SK-N-SH treated with all-trans-retinoic acid at 6 μM for 48 hours (cell line): ENCODE data around the gene CPA2.

Experiments used
- ATAC-seq: fragments of 200-7000 bp; cut with Tn5 transposase; 3 replicates; pipeline ENCODE4 v1.9.1; 2020; ENCODE audit warnings: mild to moderate bottlenecking, moderate library complexity
- ARNTL ChIP-seq: fragments of 450-650 bp; formaldehyde crosslinking; IDR thresholded peaks from 2 replicates; pipeline ENCODE4 v1.5.0; 2020; ENCODE audit warnings: low read depth, mild to moderate bottlenecking, moderate library complexity, borderline replicate concordance
- BACH2 ChIP-seq: fragments of 250-450 bp; sonication (Bioruptor Pico); IDR thresholded peaks from 2 replicates; pipeline ENCODE4 v1.9.0; 2021; ENCODE audit warnings: mild to moderate bottlenecking, borderline replicate concordance
- CREB5 ChIP-seq: fragments of 250-450 bp; sonication (Bioruptor Pico); IDR thresholded peaks from 2 replicates; pipeline ENCODE4 v1.5.1; 2020; ENCODE audit warnings: low read depth, mild to moderate bottlenecking, moderate library complexity
- CSDC2 ChIP-seq: fragments of 250-450 bp; sonication (Bioruptor Pico); IDR thresholded peaks from 2 replicates; pipeline ENCODE4 v1.5.0; 2020; ENCODE audit warnings: mild to moderate bottlenecking, moderate library complexity
- ESRRG ChIP-seq: fragments of 250-450 bp; sonication (Bioruptor Pico); IDR thresholded peaks from 2 replicates; pipeline ENCODE4 v1.6.1; 2021; ENCODE audit warnings: mild to moderate bottlenecking
- GLIS3 ChIP-seq: fragments of 250-450 bp; sonication (Bioruptor Pico); IDR thresholded peaks from 2 replicates; pipeline ENCODE4 v1.5.0; 2020; ENCODE audit warnings: mild to moderate bottlenecking, moderate library complexity
- ISL1 ChIP-seq: fragments of 250-450 bp; sonication (Bioruptor Pico); IDR thresholded peaks from 2 replicates; pipeline ENCODE4 v2.1.2; 2022; ENCODE audit warnings: mild to moderate bottlenecking, moderate library complexity
- POU6F1 ChIP-seq: fragments of 250-450 bp; sonication (Bioruptor Pico); IDR thresholded peaks from 2 replicates; pipeline ENCODE4 v1.8.0; 2021; ENCODE audit warnings: low read depth, mild to moderate bottlenecking, moderate library complexity, borderline replicate concordance
- RARB ChIP-seq: fragments of 250-450 bp; sonication (Bioruptor Pico); IDR thresholded peaks from 2 replicates; pipeline ENCODE4 v1.8.0; 2021; ENCODE audit warnings: mild to moderate bottlenecking, moderate library complexity
- SNAI2 ChIP-seq: fragments of 250-450 bp; sonication (Bioruptor Pico); IDR thresholded peaks from 2 replicates; pipeline ENCODE4 v1.5.0; 2020; ENCODE audit warnings: mild to moderate bottlenecking, moderate library complexity
- TCF4 ChIP-seq: fragments of 250-450 bp; sonication (Bioruptor Pico); IDR thresholded peaks from 2 replicates; pipeline ENCODE4 v1.8.0; 2021; ENCODE audit warnings: mild to moderate bottlenecking, moderate library complexity, borderline replicate concordance
- TOX ChIP-seq: fragments of 250-450 bp; sonication (Bioruptor Pico); IDR thresholded peaks from 2 replicates; pipeline ENCODE4 v1.8.0; 2021; ENCODE audit warnings: mild to moderate bottlenecking, moderate library complexity, borderline replicate concordance
- TSHZ2 ChIP-seq: fragments of 250-450 bp; sonication (Bioruptor Pico); IDR thresholded peaks from 2 replicates; pipeline ENCODE4 v1.5.0; 2020; ENCODE audit warnings: mild to moderate bottlenecking, moderate library complexity
- ZFP3 ChIP-seq: fragments of 250-450 bp; sonication (Bioruptor Pico); IDR thresholded peaks from 2 replicates; pipeline ENCODE4 v1.5.0; 2020; ENCODE audit warnings: mild to moderate bottlenecking, moderate library complexity
- ZNF565 ChIP-seq: fragments of 450-650 bp; formaldehyde crosslinking; conservative IDR thresholded peaks from 2 replicates; pipeline ENCODE4 v1.5.0; 2020; ENCODE audit warnings: low read depth, mild to moderate bottlenecking, moderate library complexity
- ZNF70 ChIP-seq: fragments of 450-650 bp; formaldehyde crosslinking; IDR thresholded peaks from 2 replicates; pipeline ENCODE4 v1.5.0; 2020; ENCODE audit warnings: mild to moderate bottlenecking, moderate library complexity
- ZNF8 ChIP-seq: fragments of 450-650 bp; formaldehyde crosslinking; IDR thresholded peaks from 2 replicates; pipeline ENCODE4 v1.5.0; 2020; ENCODE audit warnings: mild to moderate bottlenecking, moderate library complexity

The CPA2 gene

GRCh38 chr7:130276796-130277762 is 10.4 kb downstream of the CPA2 start:
- peak; percentile 71 for ATAC-seq
- TF ChIP-seq TSHZ2 (CRISPR knock-in tag) (no peak), BACH2 (no peak), ISL1 (CRISPR knock-in tag) (peak; percentile 40), SNAI2 (CRISPR knock-in tag) (no peak), ZNF70 (0 out of 2 replicates have a peak, but pooled peaks have one; percentile 52), POU6F1 (CRISPR knock-in tag) (no peak)

- TF ChIP-seq ZNF70 = no peak
- TF ChIP-seq ISL1 (CRISPR knock-in tag) = no peak
- no peak for TF ChIP-seq POU6F1 (CRISPR knock-in tag)
- TF ChIP-seq CREB5 (CRISPR knock-in tag) = no peak
- no peak for TF ChIP-seq TCF4
- no peak for TF ChIP-seq ZNF565 (CRISPR knock-in tag)
- no peak for TF ChIP-seq TOX (CRISPR knock-in tag)
- no peak for TF ChIP-seq RARB
- TF ChIP-seq CSDC2 (CRISPR knock-in tag) = no peak
- peak; percentile 80 for ATAC-seq
Measured at GRCh38 chr7:130277763-130278643, 11.3 kb downstream of the CPA2 start.

- ATAC-seq = peak; percentile 34; the same call in 2 of the 3 replicates
- TF ChIP-seq ARNTL = no peak
- TF ChIP-seq ZNF565 (CRISPR knock-in tag) = no peak
- TF ChIP-seq ESRRG (CRISPR knock-in tag) = no peak
- no peak for TF ChIP-seq TSHZ2 (CRISPR knock-in tag)
- no peak for TF ChIP-seq ZNF8 (CRISPR knock-in tag)
- TF ChIP-seq ISL1 (CRISPR knock-in tag) = peak; percentile 59; the same call in 1 of the 2 replicates
- TF ChIP-seq BACH2 = no peak
- TF ChIP-seq GLIS3 (CRISPR knock-in tag) = no peak
- TF ChIP-seq ZFP3 (CRISPR knock-in tag) = 0 out of 2 replicates have a peak, but pooled peaks have one; percentile 73
- TF ChIP-seq TOX (CRISPR knock-in tag) = no peak
Measured at GRCh38 chr7:130278860-130279259, 12.2 kb downstream of the CPA2 start.
